HG03565 (cell line): ENCODE results near the gene BBS12.
"Not testable (repeated sequence)": the region's sequence is repeated elsewhere in the genome, so short reads cannot be mapped to it uniquely, and the experiment has no call there.

Experiments
- ATAC-seq: cut with Tn5 transposase; IDR thresholded peaks from one replicate; pipeline ENCODE4 v1.9.1; 2021; ENCODE audit warnings: mild to moderate bottlenecking, moderate library complexity; ENCODE audit not compliant: unreplicated experiment

BBS12 gene

DNA sequence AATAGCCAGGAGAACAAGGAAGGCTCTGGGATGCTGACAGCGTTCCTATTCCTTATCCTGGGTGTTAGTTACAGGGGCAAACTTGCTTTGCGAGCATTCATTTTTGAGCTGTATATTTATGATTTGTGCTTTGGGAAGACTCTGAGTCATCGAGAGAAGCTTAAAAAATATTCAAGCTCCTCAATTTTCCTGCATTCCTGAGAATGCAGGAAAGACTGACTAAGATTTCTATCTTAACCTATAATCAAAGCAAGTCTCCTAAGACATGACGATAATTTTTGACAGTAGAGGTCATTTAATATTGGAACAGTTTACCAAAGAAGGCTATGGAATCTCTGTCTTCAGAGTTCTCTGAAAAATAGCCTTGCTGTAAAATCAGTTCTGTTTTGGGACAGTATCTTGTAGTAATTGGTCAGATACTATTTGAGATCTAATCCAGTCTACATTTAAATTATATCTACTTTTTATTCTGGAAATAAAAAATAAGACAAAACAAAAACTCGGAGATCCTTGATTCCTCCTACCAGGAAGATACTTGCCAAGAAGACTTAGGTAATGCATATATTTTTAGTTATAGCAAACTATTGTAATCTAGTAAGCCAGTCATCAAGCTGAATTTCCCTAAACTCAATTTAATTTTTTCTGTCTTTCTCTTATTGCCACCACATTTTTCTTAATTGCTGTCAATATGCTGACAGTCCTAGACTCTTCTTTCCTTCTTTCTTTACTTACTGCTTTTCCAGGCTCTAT lies 31.7 kb downstream of the BBS12 start:
- ATAC-seq: no peak

DNA sequence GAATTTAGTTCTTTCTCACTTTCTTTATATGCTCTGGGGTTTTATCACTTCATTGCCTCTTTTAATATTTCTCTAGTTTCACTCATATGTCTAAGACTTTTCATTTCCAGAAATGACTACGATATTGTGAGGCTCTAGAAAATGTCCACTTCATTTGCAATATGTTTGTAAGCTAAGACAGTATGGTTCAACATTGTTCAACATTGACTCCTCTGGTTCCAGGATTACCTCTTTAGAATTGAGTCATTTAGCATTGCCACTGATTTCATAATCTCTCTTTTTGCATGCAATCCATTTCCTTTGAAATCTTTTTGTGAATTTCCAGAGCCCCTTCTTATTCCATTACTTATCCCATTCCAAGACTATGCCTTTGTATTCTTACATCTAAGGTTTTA lies 32.3 kb downstream of the BBS12 start:
- ATAC-seq: peak; percentile 83

DNA sequence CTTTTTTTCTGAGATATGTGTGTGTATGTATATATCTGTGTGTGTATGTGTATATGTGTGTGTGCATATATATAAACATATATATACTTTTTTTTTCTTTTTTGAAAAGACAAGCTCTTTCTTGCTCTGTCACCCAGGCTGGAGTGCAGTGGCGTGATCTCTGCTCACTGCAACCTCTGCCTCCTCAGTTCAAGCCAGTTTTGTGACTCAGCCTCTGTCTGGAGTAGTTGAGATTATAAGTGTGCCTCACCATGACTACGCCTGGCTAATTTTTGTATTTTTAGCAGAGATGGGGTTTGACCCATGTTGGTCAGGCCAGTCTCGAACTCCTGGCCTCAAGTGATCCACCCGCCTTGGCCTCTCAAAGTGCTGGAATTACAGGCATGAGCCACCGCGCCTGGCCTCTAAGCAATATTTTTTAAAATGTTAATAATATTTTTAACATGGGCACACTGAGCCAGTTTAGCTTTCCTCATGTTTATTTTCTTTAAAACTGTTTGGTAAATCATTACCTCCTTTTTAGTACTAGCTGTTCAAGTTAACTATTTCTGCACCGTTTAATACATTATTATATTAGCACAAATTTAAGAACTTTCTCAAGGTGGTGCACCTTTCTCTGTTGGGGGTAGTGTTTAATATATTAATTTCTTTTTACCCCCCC lies 33.3 kb downstream of the BBS12 start:
- no peak for ATAC-seq

DNA sequence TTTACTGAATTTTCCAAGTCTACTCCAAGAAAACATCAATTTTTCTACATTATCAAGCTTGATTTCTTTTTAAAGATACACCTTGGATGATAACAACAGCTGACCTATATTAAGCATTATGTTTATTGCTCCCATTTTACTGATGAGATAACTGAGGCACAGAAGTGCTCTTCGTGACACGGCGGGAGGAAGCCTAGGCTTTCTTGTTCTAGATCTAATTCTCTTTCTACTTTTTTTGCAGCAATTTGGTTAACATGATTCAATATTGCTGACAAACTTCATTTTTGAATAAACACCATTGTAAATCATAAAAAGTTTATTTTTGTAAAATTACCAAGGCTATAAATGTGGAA lies 33.8 kb downstream of the BBS12 start:
- no peak for ATAC-seq

DNA sequence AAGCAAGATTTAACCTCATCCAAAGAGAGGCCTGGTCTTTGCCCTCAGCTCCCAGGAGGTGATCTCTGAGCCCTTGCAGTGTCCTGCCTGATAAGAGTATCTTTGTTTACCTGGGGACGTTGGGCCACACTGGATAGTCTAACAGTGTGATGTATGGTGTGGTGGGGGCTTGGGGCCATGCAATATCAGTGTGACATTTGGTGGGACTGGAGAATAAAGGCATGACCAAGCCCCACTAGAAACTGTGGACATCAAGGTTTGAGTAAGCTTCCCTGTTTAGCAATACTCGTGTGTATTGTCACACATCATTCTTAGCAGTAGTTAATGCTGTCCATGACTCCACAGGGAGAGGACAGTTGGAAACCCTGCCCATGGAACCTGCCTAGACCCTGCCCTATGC lies 34.4 kb downstream of the BBS12 start:
- ATAC-seq: no peak

DNA sequence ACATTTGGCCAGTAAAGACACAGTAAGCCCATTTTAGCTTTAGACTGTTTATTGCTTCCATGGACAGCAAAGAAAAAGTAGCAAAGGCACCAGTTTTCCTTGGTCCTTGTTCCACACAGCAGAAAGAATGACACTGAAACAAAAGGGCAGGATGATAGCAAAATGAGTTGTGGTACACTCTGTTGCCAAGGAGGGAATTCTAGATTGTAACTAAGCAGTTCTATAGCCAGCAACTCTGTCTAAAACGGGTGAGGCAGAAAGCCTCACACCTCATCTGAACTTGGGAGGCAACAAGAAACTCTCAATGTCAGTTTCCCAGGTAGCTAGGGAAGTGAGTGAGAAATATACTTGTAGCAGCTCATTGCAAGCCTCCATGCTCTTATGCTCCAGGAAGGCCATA lies 39.2 kb downstream of the BBS12 start:
- no peak for ATAC-seq

DNA sequence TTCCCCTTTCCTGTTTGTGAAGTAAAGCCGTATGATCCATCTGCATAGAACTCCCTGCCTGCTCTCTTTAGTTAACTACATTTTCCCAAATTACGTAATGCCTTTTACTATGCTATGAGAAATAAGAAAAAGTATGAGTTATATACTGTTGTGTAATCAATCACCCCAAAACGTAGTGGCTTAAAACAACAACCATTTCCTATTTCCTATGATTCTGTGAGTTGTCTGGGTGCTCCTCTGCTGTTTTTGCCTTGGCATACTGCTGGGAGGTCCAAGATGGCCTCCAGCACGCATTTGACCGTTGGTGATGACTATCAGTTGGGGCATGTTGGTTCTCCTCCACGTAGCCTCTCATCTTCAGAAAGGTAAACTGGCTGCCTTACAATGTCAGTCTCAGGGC lies 39.8 kb downstream of the BBS12 start:
- ATAC-seq: no peak

DNA sequence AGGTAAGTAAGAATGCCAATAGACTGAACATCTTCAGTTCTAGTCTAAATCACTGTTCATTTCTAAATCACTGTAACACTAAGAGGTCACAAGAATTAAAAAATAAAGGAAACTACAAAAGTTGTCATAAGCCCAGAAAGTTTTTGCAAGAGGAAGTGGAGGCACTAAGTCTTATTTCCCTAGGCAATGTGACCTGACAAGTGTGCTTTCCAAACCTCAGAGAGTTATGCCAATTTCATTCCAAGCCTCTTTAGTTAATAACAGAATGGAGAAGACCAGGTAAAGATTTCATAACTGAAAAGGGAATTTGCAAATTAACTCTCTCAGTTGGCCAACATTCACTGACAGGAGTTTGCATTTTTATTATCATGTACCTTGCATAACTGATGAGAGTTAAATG lies 40.5 kb downstream of the BBS12 start:
- no peak for ATAC-seq

DNA sequence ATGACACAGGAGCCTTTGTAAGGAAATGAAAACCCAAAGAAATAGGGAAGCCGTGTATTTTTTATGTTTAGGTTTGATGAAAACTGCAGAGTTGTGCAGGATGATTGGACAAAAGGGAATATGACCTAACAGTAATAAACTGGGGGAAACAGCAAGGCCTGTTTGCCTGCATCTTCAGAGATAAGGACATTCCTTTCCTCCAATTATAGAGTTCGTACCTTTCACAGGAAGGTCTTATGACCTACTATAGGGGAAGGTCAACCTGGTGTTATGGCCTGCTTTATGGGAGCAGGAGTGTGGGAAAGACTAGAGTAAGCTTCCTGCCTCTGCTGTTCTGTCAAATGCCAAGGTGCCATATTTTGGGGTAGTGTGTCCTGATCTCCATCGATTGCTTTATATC lies 42.5 kb downstream of the BBS12 start:
- ATAC-seq: no peak

DNA sequence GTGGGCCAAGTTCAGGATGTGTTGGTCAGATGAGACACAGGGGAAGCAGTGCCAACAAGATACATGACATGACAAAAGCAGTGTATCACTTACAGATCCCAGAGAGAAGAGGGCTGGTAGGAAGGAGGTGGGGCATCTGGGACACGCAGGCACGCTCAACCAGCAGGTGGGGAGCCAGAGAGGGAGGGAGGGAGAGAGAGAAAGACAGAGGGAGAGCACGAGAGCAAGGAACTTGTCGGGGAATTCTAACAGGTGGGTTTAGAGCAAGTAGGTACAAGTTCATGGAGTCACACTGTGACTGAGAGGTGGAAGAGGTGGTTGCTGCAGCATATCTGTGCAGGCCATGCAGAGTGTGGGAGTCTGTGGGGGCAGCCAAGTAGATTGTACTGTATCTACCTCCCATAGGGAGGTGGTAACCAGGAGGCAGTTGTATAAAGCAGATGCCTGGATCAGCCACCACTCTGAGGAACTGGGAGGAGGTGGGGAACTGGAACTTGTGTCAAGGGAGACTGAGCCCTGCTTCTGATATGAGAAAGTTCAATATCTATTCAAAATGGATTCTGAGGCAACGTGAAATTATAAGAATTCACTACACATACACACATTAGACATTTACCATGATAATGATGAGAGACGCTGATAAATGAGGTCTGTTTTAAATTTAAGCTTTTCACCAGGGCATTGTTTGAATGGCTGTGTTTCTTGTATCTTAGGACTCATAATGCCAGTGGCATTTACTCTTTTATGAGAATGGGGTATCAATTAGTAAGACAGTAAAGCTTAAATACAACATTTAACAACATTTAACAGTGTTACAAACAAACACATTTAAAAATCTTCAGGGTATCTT lies 43.7 kb downstream of the BBS12 start:
- no peak for ATAC-seq

DNA sequence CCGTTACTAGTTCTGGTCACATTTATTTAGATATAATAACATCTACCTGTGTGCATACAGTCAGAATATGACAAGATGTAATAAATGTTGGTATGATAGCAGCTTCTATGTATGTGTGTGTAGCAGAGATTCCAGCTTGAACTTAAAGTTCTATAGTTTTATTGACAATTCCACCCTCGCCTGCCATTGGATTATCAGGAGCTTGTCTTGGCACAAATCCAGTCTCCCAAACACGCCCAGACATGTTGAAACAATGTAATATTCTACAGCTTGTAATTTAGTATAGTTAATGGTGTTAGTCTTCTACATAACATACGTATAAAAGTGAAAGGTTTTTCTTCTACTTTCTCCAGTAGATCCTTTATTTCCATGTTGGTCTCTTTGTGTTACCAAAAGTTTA lies 44.4 kb downstream of the BBS12 start:
- no peak for ATAC-seq

DNA sequence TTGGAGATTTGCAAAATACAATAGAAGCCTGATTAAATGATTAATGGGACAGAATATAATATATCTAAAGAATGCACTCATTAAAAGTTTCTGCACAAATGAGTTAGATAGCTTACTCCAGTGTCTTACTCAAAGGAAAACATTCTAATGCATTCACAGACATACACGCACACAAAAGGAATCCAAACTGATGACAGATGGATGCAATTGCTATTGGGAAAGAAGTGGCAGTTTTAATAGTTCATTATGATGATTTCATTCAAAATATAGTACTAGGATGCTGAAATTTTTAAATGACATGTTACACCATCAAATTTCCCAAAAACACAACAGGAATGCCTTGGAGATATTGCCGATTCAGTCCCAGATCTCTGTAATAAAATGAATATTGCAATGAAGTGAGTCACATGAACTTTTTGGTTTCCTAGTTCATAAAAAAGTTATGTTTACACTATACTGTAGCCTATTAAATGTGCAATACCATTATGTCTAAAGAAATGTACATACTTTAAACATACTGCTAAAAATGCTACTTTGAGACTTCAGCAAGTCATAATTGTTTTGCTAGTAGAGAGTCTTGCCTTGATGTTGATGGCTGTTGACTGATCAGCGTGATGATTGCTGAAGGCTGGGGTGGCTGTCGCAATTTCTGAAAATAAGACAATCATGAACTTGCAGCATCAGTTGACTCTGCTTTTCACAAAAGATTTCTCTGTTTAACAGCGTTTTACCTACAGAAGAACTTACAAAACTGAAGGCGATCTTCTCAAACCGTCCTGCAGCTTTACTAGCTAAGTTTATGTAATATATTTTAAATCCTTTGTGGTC lies 45.6 kb downstream of the BBS12 start:
- no peak for ATAC-seq

DNA sequence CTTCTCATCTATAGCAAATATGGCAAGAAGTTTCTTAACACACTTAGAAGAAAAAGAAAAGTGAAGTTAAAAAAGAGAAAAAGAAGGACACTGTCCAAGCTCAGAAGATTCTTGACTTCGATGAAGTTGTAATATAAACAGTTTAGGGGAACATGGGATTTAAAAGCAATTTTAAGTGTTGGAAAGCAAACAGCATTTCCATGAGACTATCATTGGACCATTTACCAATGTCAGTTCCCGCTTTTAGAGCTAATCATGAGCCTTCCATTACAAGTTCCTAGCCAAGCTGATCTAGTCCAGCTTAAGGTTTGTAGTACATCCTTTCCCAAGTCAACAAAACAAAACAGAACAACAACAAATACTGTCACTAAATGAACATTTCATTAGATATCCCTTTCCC lies 49.0 kb downstream of the BBS12 start:
- no peak for ATAC-seq

DNA sequence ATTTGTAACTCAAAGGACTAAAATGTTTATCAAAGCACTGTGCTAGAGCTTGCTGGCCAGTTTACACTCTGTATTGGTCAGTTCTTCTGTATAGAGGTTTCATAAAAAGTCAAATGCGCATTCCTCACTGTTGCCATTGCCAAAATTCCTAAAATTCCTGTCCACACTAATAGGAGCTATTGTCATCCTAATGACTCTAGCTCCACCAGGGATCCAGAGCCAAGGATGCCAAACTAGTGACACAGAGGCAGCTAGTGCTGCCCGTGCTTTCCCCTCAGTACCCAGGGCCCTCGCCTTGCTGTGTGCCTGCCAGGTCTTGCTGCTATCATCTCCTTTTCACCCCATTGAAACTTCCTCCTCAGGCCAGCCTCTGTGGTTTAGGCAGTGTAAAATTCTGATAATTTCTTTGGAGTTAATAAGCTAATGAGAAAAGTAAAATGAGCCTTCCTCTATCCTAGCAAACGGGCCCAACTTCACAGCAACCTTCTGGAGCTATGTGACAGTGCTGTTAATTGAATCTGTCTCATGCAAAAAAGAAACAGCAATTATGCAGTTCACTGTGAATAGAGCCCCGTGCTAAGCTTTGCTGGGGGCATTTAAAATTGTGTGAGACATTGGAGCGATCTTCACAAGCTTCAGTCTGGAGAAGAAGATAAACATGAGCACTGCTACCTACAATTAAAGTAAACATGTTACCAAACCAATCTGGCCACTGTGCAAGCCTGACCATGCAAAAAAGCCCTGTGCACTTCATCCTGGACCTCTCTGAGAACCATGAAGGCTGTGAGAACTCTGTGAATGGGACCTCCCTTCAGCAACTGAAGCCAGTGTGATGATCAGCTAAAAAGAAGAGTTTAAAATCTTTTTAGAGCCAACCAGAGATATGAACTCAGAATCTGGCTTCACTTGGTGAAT lies 51.1 kb downstream of the BBS12 start:
- ATAC-seq: no peak

DNA sequence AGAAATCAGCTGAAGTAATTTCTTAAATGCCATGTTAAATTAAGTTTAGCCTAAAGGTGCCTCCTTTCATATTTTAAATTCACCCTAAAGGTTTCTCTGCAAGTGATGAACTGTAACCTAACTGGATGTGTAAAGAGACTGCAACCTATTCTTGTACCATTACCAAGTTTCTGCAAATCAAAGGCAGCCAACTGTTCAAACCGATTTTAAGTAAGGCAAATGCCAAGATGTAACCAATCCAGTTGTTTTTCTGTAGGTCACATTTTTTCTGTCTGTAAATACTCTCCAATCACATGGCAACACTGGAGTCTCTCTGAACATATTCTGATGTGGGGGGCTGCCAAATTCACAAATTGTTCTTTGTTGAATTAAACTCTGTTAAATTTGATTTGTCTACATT lies 51.8 kb downstream of the BBS12 start:
- ATAC-seq: no peak

DNA sequence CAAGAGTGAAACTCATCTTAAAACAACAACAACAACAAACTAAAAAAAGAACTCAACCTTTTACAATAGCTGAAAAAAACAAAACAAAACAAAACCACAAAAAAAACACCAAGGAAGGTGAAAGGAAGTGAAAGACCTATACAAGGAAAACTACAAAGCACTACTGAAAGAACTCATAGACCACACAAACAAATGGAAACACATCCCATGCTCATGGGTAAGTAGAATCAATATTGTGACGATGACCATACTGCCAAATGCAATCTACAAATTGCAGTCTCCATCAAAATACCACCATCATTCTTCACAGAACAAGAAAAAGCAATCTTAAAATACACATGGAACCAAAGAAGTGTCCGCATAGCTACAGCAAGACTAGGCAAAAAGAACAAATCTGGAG lies 52.6 kb downstream of the BBS12 start:
- no peak for ATAC-seq

DNA sequence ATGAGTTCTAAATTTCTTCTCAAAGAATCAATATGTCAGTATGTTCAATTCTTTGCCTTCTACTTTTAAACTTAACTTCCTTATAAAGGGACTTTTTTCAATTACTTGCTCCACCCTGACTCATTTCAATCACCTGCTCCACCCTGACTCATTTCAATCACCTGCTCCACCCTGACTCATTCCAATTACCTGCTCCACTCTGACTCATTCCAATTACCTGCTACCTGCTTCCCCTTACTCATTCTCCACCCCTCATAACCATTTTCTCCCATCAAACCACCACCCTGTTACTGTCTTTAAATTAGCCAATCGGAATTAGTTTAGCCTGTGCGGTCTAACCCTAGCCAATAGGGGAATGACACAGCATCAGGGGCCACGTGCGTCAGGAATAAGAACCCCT lies 53.8 kb downstream of the BBS12 start:
- ATAC-seq: not testable (repeated sequence)

DNA sequence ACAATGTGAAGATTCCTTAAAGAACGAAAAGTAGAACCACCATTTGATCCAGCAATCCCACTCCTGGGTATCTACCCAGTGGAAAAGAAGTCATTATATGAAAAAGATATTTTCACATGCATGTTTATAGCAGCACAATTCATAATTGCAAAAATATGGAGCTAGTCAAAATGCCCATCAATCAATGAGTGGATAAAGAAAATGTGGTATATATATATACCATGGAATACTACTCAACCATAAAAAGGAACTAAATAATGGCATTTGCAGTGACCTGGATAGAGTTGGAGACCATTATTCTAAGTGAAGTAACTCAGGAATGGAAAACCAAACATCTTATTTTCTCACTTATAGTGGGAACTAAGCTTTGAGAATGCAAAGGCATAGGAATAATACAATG lies 54.4 kb downstream of the BBS12 start:
- ATAC-seq: not testable (repeated sequence)

DNA sequence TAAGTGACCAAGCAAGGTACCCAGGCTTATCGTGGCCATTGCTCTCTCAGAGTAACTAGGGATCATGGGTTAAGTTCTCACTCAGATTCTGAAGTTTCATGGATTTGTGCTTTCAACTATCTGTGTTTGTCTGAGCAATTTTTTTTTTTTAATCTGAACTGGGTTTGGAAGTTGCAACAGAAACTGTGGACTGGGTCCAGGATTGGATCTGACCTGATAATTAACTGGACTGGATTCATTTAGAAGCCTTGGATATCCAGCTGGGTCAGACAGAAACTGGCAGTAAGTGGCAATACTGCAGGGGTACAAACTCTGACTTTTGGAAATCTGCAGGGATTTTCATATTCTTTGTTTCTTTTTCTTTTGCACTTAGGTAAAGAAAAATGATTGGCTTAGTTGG lies 55.4 kb downstream of the BBS12 start:
- ATAC-seq: no peak

DNA sequence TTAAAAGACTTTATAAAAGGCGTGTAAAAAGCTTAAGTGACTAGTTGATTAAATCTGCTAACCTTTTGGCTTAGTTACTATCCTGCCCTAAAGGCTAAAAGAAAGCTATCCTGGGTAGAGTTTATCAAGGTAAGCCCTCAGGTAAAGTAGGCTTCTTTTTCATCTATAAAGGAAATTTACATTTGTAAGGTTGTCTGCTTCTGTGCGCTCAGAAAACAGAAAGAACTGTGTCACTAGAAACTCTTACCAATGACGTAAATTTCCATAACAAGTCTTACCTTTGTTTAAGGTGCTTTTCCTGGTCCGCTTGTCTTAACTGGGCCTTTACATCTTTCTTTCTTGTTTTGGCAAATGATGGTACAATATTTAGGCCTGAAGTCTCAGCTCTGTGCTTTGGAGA lies 56.4 kb downstream of the BBS12 start:
- no peak for ATAC-seq
